Measurements from ENCODE around the gene STX3.
A peak's percentile ranks its signal among the peaks of the same experiment; 100 is the strongest.

DNA sequence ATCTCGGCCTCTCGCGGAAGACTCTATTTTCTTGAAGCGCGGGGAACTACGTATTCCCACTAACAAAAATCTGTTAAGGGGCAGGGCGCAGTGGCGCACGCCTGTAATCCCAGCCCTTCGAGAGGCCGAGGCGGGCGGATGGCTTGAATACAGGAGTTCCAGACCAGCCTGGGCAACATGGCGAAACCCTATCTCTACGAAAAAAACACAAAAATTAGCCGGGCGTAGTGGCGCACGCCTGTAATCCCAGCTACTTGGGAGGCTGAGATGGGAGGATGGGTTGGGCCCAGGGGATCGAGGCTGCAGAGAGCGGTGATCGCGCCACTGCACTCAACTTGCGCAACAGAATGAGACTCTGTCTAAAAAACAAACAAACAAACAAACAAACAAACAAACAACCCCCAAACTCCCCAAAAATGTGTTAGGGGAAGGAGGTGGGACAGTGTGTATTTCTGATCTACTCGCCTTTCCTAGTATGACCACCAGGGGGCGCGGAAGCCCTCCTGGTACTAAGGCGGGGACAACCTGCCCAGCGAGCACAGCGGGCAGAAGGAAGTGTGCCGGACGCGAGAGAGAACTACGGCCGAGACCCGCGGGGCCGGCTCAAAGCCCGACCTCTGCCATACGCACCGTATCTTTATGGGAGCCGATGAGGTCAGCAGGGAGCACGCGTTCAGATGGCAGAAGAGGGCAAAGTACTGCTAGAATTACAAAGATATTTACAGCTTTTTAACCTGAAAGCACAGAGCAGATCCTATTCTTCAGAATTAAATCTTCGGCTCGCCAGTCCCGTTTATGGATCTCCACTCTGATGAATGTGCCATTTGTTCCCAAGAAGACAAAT, 1.3 kb upstream of the STX3 start:
- TF ChIP-seq STAT1 (IDR thresholded peaks at IDR 0.05; ENCODE audit: unreplicated experiment) (no peak), EZH2 (IDR thresholded peaks at IDR 0.05; ENCODE audit: low read depth, unreplicated experiment) (no peak), EZH2phosphoT487 (IDR thresholded peaks at IDR 0.05; ENCODE audit: unreplicated experiment) (no peak)
- TF ChIP-seq, protein P1, sequence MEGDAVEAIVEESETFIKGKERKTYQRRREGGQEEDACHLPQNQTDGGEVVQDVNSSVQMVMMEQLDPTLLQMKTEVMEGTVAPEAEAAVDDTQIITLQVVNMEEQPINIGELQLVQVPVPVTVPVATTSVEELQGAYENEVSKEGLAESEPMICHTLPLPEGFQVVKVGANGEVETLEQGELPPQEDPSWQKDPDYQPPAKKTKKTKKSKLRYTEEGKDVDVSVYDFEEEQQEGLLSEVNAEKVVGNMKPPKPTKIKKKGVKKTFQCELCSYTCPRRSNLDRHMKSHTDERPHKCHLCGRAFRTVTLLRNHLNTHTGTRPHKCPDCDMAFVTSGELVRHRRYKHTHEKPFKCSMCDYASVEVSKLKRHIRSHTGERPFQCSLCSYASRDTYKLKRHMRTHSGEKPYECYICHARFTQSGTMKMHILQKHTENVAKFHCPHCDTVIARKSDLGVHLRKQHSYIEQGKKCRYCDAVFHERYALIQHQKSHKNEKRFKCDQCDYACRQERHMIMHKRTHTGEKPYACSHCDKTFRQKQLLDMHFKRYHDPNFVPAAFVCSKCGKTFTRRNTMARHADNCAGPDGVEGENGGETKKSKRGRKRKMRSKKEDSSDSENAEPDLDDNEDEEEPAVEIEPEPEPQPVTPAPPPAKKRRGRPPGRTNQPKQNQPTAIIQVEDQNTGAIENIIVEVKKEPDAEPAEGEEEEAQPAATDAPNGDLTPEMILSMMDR (conservative IDR thresholded peaks at IDR 0.05; ENCODE audit: low read depth in 2 of 2) = peak; percentile 88 to 91
